Cardiac muscle cell (in vitro differentiated cells and primary cell): ENCODE data around the gene JARID2. TPM values are rescaled to one million over a fixed set of nuclear protein-coding genes. Genes with fewer than 3 reads are reported as not detected.

Source experiments
- DNase-seq, 2 donors: peaks; one replicate each; pipeline versions ENCODE4 v3.0.0 to v3.0.0-alpha.2; 2010 to 2017; ENCODE audit warnings: low read depth in 1 of 2, low spot score in 1 of 2
- H3K27ac ChIP-seq: fragments of 200-600 bp; sonication (generic); 2 replicates; pipeline ENCODE4 v1.5.1; 2016
- H3K27me3 ChIP-seq: fragments of 200-600 bp; sonication (generic); 2 replicates; pipeline ENCODE4 v1.6.0; 2016; ENCODE audit warnings: control low read depth
- H3K36me3 ChIP-seq: fragments of 200-600 bp; sonication (generic); 2 replicates; pipeline ENCODE4 v1.5.1; 2016; ENCODE audit warnings: control low read depth
- H3K4me1 ChIP-seq: fragments of 200-600 bp; sonication (generic); 2 replicates; pipeline ENCODE4 v1.8.1; 2017; ENCODE audit warnings: low read depth, mild to moderate bottlenecking, mixed run types
- H3K4me3 ChIP-seq: fragments of 200-600 bp; sonication (generic); 2 replicates; pipeline ENCODE4 v1.5.1; 2016; ENCODE audit warnings: mild to moderate bottlenecking
- H3K9me3 ChIP-seq: fragments of 200-600 bp; sonication (generic); 2 replicates; pipeline ENCODE4 v1.5.1; 2017; ENCODE audit warnings: low read depth, mild to moderate bottlenecking, control low read depth
- polyA plus RNA-seq: library from polyadenylated mRNA; unstranded; fragments of >200 nt; fragmentation: Nextera tagmentation; extraction: Ambion mirVana; gene quantifications from 2 replicates; pipeline ENCODE4 v1.2.1, GENCODE V29; 2016
- total RNA-seq: library from RNA; depleted of rRNA; stranded (reverse); fragments of >200 nt; gene quantifications from 2 replicates; pipeline ENCODE4 v1.2.3, GENCODE V29; 2016
- TF ChIP-seq, protein P1 (sequence below): IDR thresholded peaks from 2 replicates; pipeline ENCODE4 v1.5.1; 2012; ENCODE audit warnings: low read depth, mild to moderate bottlenecking, low read length

The JARID2 gene
- total and polyA plus RNA-seq, 2 experiments from 2014 or later = 9.7 to 26.4 TPM

DNA sequence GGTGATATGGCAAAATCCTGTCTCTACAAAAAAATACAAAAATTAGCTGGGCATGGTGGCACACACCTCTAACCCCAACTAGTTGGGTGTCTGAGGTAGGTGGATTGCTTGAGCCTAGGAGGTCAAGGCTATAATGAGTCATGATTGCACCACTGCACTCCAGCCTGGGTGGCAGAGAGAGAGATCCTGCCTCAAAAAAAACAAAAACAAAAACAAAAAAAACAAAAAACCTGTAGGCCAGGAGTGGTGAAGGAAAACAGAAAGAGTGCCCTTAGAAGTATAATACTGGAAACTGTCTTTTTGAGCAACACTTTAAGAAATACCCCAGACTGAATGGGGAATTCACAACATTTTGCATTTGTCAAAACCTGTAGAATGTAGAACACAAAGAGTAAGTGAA, 85.3 kb downstream of the JARID2 start:
- H3K27me3 ChIP-seq = no peaks in the 10 kb centered on the region
- TF ChIP-seq, protein P1, sequence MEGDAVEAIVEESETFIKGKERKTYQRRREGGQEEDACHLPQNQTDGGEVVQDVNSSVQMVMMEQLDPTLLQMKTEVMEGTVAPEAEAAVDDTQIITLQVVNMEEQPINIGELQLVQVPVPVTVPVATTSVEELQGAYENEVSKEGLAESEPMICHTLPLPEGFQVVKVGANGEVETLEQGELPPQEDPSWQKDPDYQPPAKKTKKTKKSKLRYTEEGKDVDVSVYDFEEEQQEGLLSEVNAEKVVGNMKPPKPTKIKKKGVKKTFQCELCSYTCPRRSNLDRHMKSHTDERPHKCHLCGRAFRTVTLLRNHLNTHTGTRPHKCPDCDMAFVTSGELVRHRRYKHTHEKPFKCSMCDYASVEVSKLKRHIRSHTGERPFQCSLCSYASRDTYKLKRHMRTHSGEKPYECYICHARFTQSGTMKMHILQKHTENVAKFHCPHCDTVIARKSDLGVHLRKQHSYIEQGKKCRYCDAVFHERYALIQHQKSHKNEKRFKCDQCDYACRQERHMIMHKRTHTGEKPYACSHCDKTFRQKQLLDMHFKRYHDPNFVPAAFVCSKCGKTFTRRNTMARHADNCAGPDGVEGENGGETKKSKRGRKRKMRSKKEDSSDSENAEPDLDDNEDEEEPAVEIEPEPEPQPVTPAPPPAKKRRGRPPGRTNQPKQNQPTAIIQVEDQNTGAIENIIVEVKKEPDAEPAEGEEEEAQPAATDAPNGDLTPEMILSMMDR = no peak
- DNase-seq = no peak
- H3K4me3 ChIP-seq = no peak overlapping the region
- H3K9me3 ChIP-seq = no peaks in the 10 kb centered on the region
- H3K27ac ChIP-seq = no peak overlapping the region
- H3K36me3 ChIP-seq = no peaks in the 10 kb centered on the region
- H3K4me1 ChIP-seq = peaks cover 23% of the 10 kb centered on the region

DNA sequence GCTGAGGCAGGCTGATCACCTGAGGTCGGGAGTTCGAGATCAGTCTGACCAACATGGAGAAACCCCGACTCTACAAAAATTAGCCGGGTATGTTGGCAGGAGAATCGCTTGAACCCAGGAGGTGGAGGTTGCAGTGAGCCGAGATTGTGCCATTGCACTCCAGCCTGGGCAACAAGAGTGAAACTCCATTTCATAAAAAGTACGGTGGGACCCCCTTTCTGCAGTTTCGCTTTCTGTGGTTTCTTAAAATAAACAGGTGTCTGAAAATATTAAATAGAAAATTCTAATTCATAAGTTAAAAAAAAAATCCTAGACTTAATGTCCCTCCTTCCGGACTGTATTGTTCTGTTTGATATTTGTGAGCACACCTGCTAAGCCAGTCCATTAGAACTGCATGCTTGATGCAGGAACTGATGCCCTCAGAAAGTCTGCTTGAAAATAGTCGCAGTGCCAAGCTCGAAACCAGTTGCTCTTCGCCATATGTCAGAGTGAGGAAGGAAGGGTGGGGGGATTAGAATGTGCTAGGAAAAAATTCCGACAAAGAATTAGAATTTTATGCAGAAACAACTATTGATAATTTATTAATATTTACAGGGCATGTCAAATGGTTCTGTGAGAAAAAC, 85.9 kb downstream of the JARID2 start:
- Histone ChIP-seq H3K4me1 (peaks cover 27% of the 10 kb centered on the region), H3K9me3 (no peaks in the 10 kb centered on the region), H3K27ac (no peak overlapping the region), H3K36me3 (no peaks in the 10 kb centered on the region), H3K27me3 (no peaks in the 10 kb centered on the region), H3K4me3 (no peak overlapping the region)
- TF ChIP-seq, protein P1 = no peak
- DNase-seq = no peak

DNA sequence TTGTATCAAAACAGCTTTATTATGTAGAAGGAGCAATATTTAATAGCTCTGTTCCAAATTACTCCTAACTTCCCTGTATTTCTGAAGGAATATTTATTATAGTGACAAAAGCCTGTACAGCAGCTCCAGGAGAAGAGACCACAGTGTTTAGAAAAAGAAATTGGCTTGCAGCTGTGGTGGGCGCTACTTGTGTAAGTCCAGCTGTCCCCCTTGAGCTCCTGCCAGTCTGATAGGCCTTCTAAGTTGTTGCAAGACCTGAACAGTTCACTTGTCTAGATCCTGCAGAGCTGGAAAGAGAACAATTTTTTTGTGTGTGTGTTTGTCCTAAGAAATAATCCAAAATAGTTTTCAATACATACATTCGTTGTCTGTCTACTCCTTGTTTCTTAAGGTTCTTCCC, 86.6 kb downstream of the JARID2 start:
- Histone ChIP-seq H3K36me3 (no peaks in the 10 kb centered on the region), H3K4me1 (peaks cover 34% of the 10 kb centered on the region), H3K27me3 (no peaks in the 10 kb centered on the region), H3K4me3 (no peak overlapping the region), H3K27ac (no peak overlapping the region), H3K9me3 (no peaks in the 10 kb centered on the region)
- TF ChIP-seq, protein P1 = no peak
- no peak for DNase-seq

DNA sequence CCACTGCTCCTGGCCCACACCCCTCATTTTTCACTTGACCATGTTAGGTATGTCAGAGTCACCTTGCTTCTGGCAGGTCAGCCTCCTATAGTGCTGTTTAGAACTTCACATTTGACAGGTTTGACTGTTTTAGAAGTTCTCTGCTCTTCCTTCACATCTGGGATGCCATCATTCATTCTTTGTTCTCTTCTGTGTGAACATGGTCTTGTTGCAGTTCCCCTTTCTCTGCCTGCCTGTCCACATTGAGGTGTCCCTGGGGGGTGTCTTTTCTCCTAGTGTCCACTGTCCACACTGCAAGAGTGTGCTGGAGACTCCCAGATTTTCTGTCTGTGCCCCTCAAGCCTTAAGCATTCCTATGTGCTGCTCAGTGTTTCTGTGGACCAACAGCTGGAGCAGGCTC, 89.5 kb downstream of the JARID2 start:
- TF ChIP-seq, protein P1 = no peak
- H3K27ac ChIP-seq = no peak overlapping the region
- no peaks in the 10 kb centered on the region for H3K36me3 ChIP-seq
- no peak for DNase-seq
- H3K4me3 ChIP-seq = no peak overlapping the region
- H3K27me3 ChIP-seq = no peaks in the 10 kb centered on the region
- H3K4me1 ChIP-seq = peaks cover 22% of the 10 kb centered on the region
- H3K9me3 ChIP-seq = no peaks in the 10 kb centered on the region

DNA sequence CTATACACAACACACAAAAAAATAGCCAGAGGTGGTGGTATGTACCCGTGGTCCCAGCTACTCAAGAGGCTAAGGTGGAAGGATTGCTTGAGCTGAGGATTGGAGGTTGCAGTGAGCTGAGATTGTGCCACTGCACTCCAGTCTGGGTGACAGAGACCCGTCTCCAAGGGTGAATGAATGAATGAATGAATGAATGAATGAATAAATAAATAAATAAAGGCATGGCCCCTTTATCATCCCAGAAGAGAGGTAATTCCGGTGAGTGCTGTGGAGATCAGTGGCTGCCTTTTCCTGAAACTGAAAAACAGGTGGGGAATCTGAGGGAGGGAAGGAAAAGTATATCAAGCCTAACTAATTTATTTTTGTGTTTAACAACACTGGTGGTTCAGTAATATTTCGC, 90.0 kb downstream of the JARID2 start:
- peaks cover 27% of the 10 kb centered on the region for H3K4me1 ChIP-seq
- TF ChIP-seq, protein P1 = no peak
- H3K4me3 ChIP-seq = no peak overlapping the region
- DNase-seq = no peak
- H3K36me3 ChIP-seq = no peaks in the 10 kb centered on the region
- no peak overlapping the region for H3K27ac ChIP-seq
- H3K9me3 ChIP-seq = no peaks in the 10 kb centered on the region
- no peaks in the 10 kb centered on the region for H3K27me3 ChIP-seq
